GM06990 (cell line): ENCODE data around the gene OR5L1.

ENCODE experiments used
- DNase-seq: peaks from one replicate; pipeline ENCODE4 v3.0.0-alpha.2; 2011; ENCODE audit not compliant: insufficient read length; ENCODE audit errors: extremely low read depth
- H3K27me3 ChIP-seq: replicated peaks from 2 replicates; pipeline ENCODE4 v1.6.0; 2011; ENCODE audit warnings: low read length; ENCODE audit not compliant: control insufficient read depth, insufficient read depth
- H3K36me3 ChIP-seq: 2 replicates; pipeline ENCODE4 v1.5.1; 2011; ENCODE audit warnings: low read length; ENCODE audit not compliant: control insufficient read depth, insufficient read depth
- H3K4me3 ChIP-seq: replicated peaks from 2 replicates; pipeline ENCODE4 v1.5.1; 2011; ENCODE audit warnings: low read depth, mild to moderate bottlenecking, control low read depth, low read length
- CTCF ChIP-seq: IDR thresholded peaks from 2 replicates; pipeline ENCODE4 v1.5.1; 2011; ENCODE audit warnings: low read length, control low read depth, mild to moderate bottlenecking, inconsistent platforms; ENCODE audit not compliant: insufficient read depth, poor library complexity, severe bottlenecking

The OR5L1 gene

DNA sequence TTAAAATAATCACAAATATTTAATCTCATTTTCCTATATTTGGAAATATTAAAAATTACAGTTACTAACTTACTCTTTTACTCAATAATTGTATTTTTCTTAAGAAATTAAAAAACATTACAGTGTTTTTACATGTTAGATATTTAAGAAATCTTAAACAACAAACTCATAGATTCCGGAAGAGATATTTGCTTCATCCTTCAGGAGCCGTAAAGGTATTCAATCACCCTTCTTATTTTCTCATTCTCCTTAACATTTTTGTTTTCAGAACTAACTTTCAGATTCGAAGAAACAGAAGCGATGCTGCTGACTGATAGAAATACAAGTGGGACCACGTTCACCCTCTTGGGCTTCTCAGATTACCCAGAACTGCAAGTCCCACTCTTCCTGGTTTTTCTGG lies 8.2 kb downstream of the OR5L1 start, which contains the start of gene OR5D18:
Gene OR5D18 (plus strand): TSS at position 301 of the 400 bp plus-strand sequence. CDS start 0 bp downstream, at position 301.
- TF ChIP-seq CTCF = no peak
- H3K36me3 ChIP-seq = no peaks in the 10 kb centered on the region
- DNase-seq = no peak
- no peaks in the 10 kb centered on the region for H3K27me3 ChIP-seq
- H3K4me3 ChIP-seq = no peak within 1 kb of the TSS

- Histone ChIP-seq H3K4me3 (no peak within 1 kb of the TSS), H3K36me3 (no peaks in the 10 kb centered on the region), H3K27me3 (no peaks in the 10 kb centered on the region)
- no peak for DNase-seq
- TF ChIP-seq CTCF = no peak
Measured at GRCh38 chr11:55826919-55827318, 15.8 kb downstream of the OR5L1 start, which contains the start of gene OR5L2. TSS of gene OR5L2 (plus strand) at chr11:55827219. CDS start at chr11:55827219, 0 bp downstream.

GRCh38 chr11:55838452-55838851 lies 27.3 kb downstream of the OR5L1 start, which contains the start of gene OR5D16:
TSS of gene OR5D16 (plus strand) at chr11:55838752. CDS start at chr11:55838752, 0 bp downstream.
- Histone ChIP-seq H3K36me3 (no peaks in the 10 kb centered on the region), H3K27me3 (no peaks in the 10 kb centered on the region), H3K4me3 (no peak within 1 kb of the TSS)
- no peak for TF ChIP-seq CTCF
- DNase-seq = no peak

DNA sequence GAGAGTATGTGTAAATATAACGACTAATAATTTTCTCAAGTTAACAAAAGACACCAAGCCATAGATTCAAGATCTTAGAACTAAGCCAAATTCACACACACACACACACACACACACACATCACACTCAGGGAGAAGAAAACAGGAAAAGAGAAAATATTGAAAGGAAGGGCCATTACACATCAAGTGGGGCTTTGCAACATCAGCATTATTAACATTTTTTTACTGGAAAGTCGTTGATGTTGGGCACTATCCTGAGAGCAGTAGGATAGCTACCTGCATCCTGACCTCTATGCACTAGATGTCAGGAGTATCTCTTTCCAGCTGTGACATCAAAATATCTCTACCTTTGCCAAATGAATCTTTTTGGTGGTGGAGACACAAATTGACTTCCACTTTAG lies 36.3 kb downstream of the OR5L1 start:
- Histone ChIP-seq H3K4me3 (no peak overlapping the region), H3K36me3 (no peaks in the 10 kb centered on the region), H3K27me3 (no peaks in the 10 kb centered on the region)
- no peak for TF ChIP-seq CTCF
- no peak for DNase-seq

GRCh38 chr11:55849037-55849436 lies 37.9 kb downstream of the OR5L1 start:
- Histone ChIP-seq H3K36me3 (no peaks in the 10 kb centered on the region), H3K27me3 (no peaks in the 10 kb centered on the region), H3K4me3 (no peak overlapping the region)
- TF ChIP-seq CTCF = no peak
- DNase-seq = no peak

GRCh38 chr11:55852141-55852540 lies 41.0 kb downstream of the OR5L1 start:
- no peaks in the 10 kb centered on the region for H3K36me3 ChIP-seq
- DNase-seq = no peak
- no peak overlapping the region for H3K4me3 ChIP-seq
- no peaks in the 10 kb centered on the region for H3K27me3 ChIP-seq
- no peak for TF ChIP-seq CTCF
